Measurements from ENCODE around the gene CYB561D1. TPM values are rescaled to one million over a fixed set of nuclear protein-coding genes. Genes with fewer than 3 reads are reported as not detected.

CYB561D1 gene
- total RNA-seq, 2 experiments from 2014 or later: 12.0 to 15.0 TPM

GRCh38 chr1:109475261-109475660 lies 18.6 kb upstream of the CYB561D1 start:
- no peak for DNase-seq
- Mint-ChIP-seq H3K36me3 (ENCODE audit: low read depth) (no peaks in the 10 kb centered on the region), H3K4me1 (ENCODE audit: low read depth) (peaks cover 5% of the 10 kb centered on the region), H3K27ac (no peak overlapping the region), H3K4me3 (no peak overlapping the region), H3K9me3 (no peaks in the 10 kb centered on the region), H3K27me3 (peaks cover 60% of the 10 kb centered on the region)
- POLR2A ChIA-PET: no interaction called here
- H3K27ac ChIP-seq (ENCODE audit: low read depth in 1 of 2, low read length in 2 of 2): no peak overlapping the region
- CTCF ChIA-PET: no interaction called here
- H3K9me3 ChIP-seq (ENCODE audit: control insufficient read depth in 1 of 2, insufficient read depth in 1 of 2, low read length in 2 of 2): peaks cover 0 to 6% of the 10 kb centered on the region in 2 experiments
- no peaks in the 10 kb centered on the region for H3K36me3 ChIP-seq (ENCODE audit: insufficient read depth, low read length)
- TF ChIP-seq CTCF (IDR thresholded peaks at IDR 0.05): no peak
- H3K4me1 ChIP-seq (ENCODE audit: insufficient read depth, low read length): peaks cover 4% of the 10 kb centered on the region
- H3K4me3 ChIP-seq (ENCODE audit: low read length): no peak overlapping the region
- intact Hi-C loops (cut with DNase I, micrococcal nuclease): no loop called here
- ATAC-seq (ENCODE audit: poor library complexity): no peak
- peaks cover 32 to 35% of the 10 kb centered on the region in 2 experiments for H3K27me3 ChIP-seq (ENCODE audit: control insufficient read depth in 1 of 2, insufficient read depth in 2 of 2, low read length in 2 of 2)

DNA sequence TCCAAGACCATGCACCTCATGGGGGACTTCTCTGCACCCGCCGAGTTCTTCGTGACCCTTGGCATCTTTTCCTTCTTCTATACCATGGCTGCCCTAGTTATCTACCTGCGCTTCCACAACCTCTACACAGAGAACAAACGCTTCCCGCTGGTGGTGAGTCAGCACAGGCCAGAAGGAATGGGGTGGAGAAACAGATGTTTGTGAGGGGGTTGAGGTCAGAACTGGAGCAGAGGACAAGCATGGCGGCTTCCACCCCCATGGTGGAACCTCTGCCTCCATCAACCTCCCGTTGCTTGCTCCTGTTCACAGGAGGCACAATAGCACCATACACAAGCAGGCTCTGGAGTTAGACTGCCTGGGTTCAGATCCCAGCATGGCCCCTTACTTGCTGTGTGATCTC lies 17.1 kb upstream of the CYB561D1 start:
- ATAC-seq (ENCODE audit: poor library complexity): no peak
- TF ChIP-seq CTCF (IDR thresholded peaks at IDR 0.05): no peak
- POLR2A ChIA-PET: no interaction called here
- H3K9me3 Mint-ChIP-seq: no peaks in the 10 kb centered on the region
- Histone ChIP-seq H3K9me3 (ENCODE audit: control insufficient read depth in 1 of 2, insufficient read depth in 1 of 2, low read length in 2 of 2) (peaks cover 0 to 6% of the 10 kb centered on the region in 2 experiments), H3K36me3 (ENCODE audit: insufficient read depth, low read length) (no peaks in the 10 kb centered on the region), H3K4me1 (ENCODE audit: insufficient read depth, low read length) (peaks cover 4% of the 10 kb centered on the region), H3K4me3 (ENCODE audit: low read length) (no peak overlapping the region), H3K27me3 (ENCODE audit: control insufficient read depth in 1 of 2, insufficient read depth in 2 of 2, low read length in 2 of 2) (peaks cover 18 to 22% of the 10 kb centered on the region in 2 experiments), H3K27ac (ENCODE audit: low read depth in 1 of 2, low read length in 2 of 2) (no peak overlapping the region)
- peaks cover 5% of the 10 kb centered on the region for H3K4me1 Mint-ChIP-seq (ENCODE audit: low read depth)
- H3K27ac Mint-ChIP-seq: no peak overlapping the region
- peaks cover 45% of the 10 kb centered on the region for H3K27me3 Mint-ChIP-seq
- intact Hi-C loops (cut with DNase I, micrococcal nuclease): no loop called here
- no peaks in the 10 kb centered on the region for H3K36me3 Mint-ChIP-seq (ENCODE audit: low read depth)
- DNase-seq: peak in 1 of 14 experiments; percentile 5
- CTCF ChIA-PET: no interaction called here
- no peak overlapping the region for H3K4me3 Mint-ChIP-seq

DNA sequence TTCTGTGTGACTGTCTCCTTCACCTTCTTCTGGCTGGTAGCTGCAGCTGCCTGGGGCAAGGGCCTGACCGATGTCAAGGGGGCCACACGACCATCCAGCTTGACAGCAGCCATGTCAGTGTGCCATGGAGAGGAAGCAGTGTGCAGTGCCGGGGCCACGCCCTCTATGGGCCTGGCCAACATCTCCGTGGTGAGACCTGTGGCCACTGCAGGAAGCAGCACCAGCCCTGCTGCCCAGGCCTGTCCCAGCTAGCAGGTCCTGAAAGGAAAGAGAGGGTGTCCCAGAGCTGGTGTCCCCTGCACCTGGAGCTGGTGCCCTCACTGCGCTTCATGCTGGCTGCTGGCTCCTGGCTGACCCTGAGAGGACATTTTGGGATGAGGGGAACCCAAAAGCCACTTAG lies 16.1 kb upstream of the CYB561D1 start:
- peaks cover 7% of the 10 kb centered on the region for H3K4me1 ChIP-seq (ENCODE audit: insufficient read depth, low read length)
- intact Hi-C loops (cut with DNase I, micrococcal nuclease): no loop called here
- TF ChIP-seq CTCF (IDR thresholded peaks at IDR 0.05): no peak
- DNase-seq (peak in 1 of 14 experiments; percentile 18), ATAC-seq (ENCODE audit: poor library complexity) (no peak)
- CTCF ChIA-PET: no interaction called here
- Mint-ChIP-seq H3K27ac (no peak overlapping the region), H3K9me3 (no peaks in the 10 kb centered on the region), H3K27me3 (peaks cover 35% of the 10 kb centered on the region), H3K4me1 (ENCODE audit: low read depth) (peaks cover 12% of the 10 kb centered on the region), H3K4me3 (no peak overlapping the region), H3K36me3 (ENCODE audit: low read depth) (no peaks in the 10 kb centered on the region)
- H3K27me3 ChIP-seq (ENCODE audit: control insufficient read depth in 1 of 2, insufficient read depth in 2 of 2, low read length in 2 of 2): peaks cover 12 to 16% of the 10 kb centered on the region in 2 experiments
- no peaks in the 10 kb centered on the region for H3K36me3 ChIP-seq (ENCODE audit: insufficient read depth, low read length)
- POLR2A ChIA-PET: no interaction called here
- H3K4me3 ChIP-seq (ENCODE audit: low read length): no peak overlapping the region
- H3K27ac ChIP-seq (ENCODE audit: low read depth in 1 of 2, low read length in 2 of 2): no peak overlapping the region
- H3K9me3 ChIP-seq (ENCODE audit: control insufficient read depth in 1 of 2, insufficient read depth in 1 of 2, low read length in 2 of 2): peaks cover 0 to 6% of the 10 kb centered on the region in 2 experiments
